ENCODE data around the gene DOCK10.

DOCK10 gene

DNA sequence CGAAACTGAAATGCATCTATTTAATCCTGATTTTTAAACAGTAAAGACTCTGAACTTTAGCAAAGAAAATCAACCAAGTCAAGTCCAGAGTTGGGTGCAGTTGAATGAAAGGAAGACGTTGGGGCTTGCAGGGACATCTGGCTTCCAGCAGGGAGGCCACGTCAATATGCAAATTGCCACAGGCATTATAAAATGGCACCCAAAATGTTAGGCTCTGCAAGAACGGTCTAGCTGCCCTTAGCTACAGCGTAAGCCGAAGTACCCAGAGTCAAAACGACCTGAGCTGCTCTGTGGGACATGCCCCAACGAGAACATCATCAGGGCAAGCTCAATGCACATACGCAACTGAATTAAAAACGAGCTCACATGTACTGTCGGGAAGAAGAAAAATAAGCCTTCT, 30.7 kb downstream of the DOCK10 start:
- no peak for DNase-seq

DNA sequence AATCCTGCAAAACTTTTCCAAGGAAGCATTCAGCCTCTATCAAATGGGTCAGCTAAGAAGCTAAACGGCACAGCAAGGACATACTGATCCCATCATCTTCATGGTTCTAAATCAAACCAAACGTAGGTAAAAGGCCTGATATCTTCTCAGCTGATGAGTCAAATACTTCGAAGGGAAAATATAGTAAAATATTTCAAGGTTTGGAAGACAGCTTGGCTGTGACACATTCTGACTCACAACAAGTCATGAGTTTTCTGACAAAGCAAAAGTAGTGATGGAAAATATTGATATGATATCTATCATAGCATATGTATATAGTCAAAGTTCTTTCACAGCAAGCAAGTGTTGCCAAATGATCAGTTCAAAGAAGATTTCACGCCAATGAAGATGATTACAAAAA, 31.5 kb downstream of the DOCK10 start:
- peak in 3 of 4 experiments; percentile 14 to 44 (median 36) for DNase-seq

- no peak for DNase-seq
Measured at GRCh38 chr2:225009768-225010167, 32.5 kb downstream of the DOCK10 start.

DNA sequence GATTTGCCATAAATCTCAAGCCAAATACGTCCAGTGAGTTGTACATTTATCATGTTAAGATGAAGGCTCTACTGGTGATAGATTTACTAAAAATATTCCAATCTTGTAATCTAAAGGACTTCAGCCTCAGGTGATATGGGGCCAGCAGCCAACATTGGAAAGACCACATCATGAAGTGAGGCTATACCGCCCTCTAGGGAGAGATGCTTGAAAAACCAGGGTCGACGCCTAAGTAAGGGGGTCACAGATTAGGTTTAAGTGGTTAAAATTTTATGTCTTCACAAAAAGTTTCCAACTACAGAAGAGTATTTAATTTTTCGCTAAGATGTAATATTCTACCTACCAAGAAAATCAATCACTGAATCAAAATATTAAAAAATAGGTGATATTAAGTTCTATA, 33.3 kb downstream of the DOCK10 start:
- DNase-seq, result peak in 1 of 4 experiments; percentile 14

GRCh38 chr2:225008179-225008856, 34.0 kb downstream of the DOCK10 start:
- peak; percentile 14 to 62 (median 38) for DNase-seq

- no peak for DNase-seq
Measured at GRCh38 chr2:225006730-225007129, 35.5 kb downstream of the DOCK10 start.

DNA sequence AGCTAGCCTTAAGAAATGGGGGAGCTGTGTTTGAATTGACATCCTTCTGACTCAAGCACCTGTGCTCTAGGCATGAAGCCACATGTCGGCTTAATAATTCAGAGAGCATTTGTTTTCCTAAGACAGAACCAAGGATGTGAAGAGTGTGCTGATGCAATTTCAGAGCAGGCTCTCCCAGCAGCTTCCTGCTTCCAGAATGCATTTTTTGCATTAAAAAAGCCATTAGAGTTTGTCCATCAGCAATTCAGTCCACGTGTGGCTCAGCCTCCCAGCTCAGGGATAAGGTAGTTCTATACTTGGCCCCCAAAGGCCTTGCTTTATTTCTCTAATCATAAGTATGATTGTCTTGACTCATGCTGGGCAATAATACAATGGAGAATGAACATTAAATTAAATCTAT, 37.7 kb downstream of the DOCK10 start:
- DNase-seq, result no peak

GRCh38 chr2:225002656-225003045, 39.6 kb downstream of the DOCK10 start:
- DNase-seq, result no peak

DNA sequence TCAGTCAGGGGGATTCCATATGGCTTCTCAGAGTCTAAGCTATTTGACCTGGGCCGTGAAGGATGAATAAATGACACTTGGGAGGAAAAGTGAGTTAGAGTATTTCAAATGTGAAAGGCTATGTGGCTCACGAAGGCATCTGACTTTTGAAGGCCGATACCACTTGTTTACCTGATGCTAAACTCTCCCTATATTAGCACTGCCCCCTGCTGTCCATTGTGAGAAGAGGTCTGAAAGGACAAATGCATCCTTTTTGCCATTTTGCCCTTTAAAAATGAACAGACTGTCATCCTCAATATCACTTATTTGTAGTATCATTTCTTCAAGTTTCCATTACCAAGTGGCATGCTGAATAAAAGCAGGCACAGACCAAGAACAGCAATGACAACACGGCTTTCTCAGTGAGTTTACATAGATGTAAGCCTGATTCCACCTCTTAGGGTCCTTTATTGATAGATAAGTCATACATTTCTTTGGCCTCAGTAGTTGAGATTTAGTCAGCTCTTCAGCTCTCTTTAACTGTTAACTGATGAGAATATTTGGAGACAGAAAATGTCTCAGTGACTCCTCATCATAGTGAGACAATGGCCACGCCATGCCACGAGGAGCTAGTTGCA, 40.1 kb downstream of the DOCK10 start:
- peak; percentile 71 to 92 (median 79) for DNase-seq

- DNase-seq, result peak; percentile 23 to 79 (median 62)
Measured at GRCh38 chr2:224999754-225000153, 42.5 kb downstream of the DOCK10 start.

DNA sequence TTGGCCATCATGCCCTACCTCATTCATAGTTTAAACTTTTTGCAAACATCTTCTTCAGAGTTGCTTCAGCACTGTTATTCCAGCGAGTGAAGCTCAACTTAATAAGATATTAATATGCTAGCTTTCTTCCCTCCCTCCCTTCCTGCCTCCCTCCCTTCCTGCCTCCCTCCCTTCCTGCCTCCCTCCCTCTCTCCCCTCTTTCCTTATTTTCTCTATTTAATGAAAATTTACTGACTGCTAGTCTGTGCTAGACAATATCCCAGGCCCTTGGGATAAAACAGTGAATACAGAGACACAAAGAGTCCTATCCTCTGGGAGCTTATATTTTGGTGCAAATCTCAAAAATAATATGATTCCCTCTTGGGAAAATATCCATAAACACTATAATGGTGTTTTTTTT, 42.9 kb downstream of the DOCK10 start:
- no peak for DNase-seq

DNA sequence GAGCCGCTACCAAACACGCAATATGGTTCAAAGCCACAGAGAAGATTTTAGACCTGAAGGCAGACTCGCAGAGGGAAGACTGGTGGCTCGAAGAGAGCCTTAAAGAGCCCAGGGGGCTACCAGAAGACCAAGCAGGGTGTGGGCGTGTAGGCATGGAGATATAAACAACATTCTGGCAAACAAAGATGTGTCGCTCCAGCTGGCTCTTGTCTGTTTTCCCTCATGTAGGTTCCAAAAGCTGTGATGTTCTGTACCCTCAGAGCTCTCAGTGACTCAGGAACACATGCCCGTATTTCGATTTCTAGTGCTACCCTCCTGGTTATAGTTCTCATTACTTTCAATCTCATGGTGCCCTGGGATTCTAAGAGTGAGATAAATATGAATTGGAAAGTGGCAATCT, 44.5 kb downstream of the DOCK10 start:
- peak in 1 of 4 experiments; percentile 13 for DNase-seq

DNA sequence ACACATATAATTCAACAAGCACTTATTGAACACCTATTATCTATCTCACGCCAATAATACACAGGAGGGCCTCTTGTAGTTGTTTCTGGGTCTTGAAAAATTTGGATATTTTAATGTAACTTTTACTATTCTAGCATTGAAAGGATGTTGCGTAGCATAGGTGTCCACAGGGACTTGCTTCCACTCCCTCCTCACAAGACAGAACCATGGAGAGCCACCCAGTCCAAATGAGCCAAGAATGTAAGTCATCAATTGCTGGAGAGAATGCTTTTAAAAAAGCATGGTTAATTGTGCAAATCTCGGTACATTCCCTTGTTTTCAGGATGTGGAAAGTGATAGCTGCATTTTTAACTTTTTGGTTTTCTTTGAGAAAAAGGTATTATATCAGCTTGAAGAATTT, 46.8 kb downstream of the DOCK10 start:
- DNase-seq, result no peak

GRCh38 chr2:224994242-224994823, 47.9 kb downstream of the DOCK10 start:
- peak; percentile 20 to 65 (median 36) for DNase-seq

DNA sequence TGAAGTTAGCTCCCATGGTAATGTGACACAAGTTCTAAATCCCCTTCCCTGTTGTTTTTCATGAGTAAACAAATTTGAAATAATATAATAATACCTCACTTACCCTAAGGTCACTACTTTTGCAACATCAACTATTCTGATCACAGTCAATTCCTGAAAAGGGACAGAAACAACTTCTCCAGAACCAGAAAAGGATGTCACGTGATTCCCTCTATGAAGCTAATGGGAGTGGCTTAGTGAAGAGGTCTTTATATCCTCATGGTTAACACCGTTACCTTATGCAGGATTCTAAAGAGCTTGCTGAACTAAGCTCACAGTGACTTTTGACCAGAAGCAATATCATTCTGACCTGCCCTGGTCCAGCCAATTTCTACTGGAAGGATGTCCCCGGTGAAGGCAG, 51.6 kb downstream of the DOCK10 start:
- peak in 2 of 4 experiments; percentile 38 to 52 for DNase-seq

- no peak for DNase-seq
Measured at GRCh38 chr2:224987733-224988132, 54.5 kb downstream of the DOCK10 start.

- DNase-seq, result no peak
Measured at GRCh38 chr2:224986477-224986876, 55.8 kb downstream of the DOCK10 start.

- no peak for DNase-seq
Measured at GRCh38 chr2:224984637-224985036, 57.6 kb downstream of the DOCK10 start.

- DNase-seq, result no peak
Measured at GRCh38 chr2:224983712-224984554, 58.3 kb downstream of the DOCK10 start.

GRCh38 chr2:224982910-224983711, 59.2 kb downstream of the DOCK10 start:
- DNase-seq, result peak; percentile 17 to 49 (median 36)

- no peak for DNase-seq
Measured at GRCh38 chr2:224982226-224982625, 60.0 kb downstream of the DOCK10 start.
